Measurements from ENCODE around the gene TTYH1.

GRCh38 chr19:54424660-54425381 lies 9.6 kb downstream of the TTYH1 start:
- TF ChIP-seq EP300 (IDR thresholded peaks at IDR 0.05) = no peak
- no peak for TF ChIP-seq POLR2A (IDR thresholded peaks at IDR 0.05)

All from upper lobe of left lung (tissue), 4 donors.